HG02763 (cell line): ENCODE measurements around the gene SOWAHA.
"Not testable (repeated sequence)": the region's sequence is repeated elsewhere in the genome, so short reads cannot be mapped to it uniquely, and the experiment has no call there.

Source experiments
- ATAC-seq: cut with Tn5 transposase; IDR thresholded peaks from one replicate; pipeline ENCODE4 v1.9.1; 2021; ENCODE audit warnings: mild to moderate bottlenecking, moderate library complexity; ENCODE audit not compliant: unreplicated experiment

The SOWAHA gene

DNA sequence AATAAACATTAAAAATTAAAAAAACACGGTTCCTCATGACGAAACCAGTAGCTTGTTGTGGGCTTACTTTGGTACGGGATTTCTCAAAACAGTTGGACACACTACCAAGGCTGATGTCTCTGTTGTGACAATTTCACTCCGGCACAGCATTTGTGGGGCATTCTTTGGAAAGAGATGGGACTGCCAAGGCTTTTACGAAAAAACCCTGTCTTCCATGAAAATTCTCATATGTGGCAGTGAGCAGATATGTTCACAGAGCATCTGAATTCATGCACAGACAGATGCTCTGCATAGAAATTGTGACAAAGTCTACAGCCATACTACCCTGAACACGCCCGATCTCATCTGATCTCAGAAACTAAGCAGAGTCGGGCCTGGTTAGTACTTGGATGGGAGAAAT, 35.2 kb downstream of the SOWAHA start:
- ATAC-seq, result no peak

DNA sequence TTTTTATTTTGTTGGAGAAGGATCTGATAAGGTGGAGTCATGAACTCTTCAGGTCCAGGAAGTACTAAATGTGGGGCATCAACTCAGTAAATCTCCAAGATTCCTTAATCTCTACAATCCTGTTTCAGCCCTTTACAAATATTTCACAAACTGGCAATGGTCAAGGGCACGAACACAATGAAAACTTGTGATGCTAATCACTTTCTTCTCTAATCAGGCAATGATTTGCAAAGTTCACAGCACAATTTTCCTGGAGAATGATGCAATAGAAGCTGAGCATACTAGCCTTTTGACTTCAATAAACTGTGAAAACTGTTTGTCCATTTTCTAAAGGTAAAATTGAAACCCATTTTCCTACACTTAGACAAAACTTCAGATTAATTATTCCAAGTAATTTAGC, 36.2 kb downstream of the SOWAHA start:
- ATAC-seq, result no peak

DNA sequence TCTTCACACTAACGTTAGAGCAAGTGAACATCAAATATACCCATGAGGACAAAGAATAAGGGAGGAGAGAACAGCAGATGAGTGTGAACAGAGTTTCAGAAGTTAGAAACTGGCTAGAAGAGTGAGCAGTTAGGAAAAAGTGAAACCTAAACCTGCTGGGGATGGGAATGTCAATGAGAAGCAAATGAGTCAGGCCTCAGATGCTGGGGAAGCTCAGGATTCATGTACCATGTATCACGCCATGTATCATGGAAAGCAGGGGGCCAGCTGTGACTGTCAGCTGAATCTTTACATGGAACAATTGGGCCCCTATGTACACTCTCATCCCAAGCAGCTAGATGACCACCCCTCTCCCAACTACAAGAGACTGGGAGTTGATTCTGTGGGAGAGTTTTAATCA, 37.0 kb downstream of the SOWAHA start:
- ATAC-seq, result no peak

DNA sequence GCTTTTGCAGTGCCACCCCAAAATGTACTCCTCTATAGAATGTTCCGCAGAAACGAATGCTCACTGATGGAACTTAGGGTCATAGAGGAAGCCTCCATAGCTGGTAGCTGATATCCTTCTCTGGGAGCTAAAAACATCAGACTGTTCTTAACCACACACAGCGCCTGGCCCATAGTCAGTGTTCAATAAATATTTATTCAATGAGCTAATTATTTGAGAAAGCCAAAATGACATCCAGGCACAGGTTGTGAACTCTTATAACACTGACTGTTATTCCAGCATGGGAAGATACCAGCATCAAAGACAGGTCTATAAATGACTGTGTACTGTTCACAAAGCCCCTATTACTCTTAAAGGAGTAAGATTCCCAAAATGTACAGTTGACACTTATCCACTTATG, 40.2 kb downstream of the SOWAHA start:
- ATAC-seq, result no peak

DNA sequence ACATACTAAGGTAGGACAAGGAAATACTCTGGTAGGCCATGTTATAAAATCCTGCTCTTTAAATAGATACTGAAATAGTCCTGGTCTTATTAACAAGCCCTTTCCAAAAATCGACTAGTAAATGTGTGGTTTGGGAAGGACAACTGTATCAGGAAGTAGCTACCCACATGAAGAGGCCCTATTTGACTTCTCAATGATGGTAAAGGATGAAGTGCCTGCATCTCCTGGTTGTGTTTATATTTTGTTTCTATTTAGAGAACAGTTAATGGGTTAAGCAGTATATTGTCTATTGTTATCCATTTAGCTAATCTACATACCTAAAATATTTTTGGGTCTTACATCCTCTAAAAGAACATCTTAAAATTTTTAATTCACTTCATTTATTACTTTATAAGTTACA, 40.7 kb downstream of the SOWAHA start:
- no peak for ATAC-seq

DNA sequence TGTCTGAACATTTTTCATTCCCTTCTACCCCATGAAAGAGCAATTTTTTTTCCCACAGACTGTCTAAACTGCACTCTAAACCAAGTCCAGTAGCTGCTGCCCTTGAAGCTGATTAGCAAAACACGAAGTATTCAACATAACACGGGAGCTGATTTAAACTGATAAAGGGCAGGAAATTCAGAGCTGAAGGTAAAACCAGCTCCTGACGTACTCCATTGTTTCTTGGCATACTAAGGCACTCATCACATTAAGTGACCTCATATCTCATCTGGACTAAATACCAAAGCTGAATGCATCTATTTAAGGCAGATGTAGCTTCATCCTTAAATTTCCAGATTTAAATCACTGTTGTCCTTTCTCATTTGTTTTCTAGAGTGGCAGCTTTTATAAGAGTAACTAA, 41.2 kb downstream of the SOWAHA start:
- ATAC-seq, result no peak

DNA sequence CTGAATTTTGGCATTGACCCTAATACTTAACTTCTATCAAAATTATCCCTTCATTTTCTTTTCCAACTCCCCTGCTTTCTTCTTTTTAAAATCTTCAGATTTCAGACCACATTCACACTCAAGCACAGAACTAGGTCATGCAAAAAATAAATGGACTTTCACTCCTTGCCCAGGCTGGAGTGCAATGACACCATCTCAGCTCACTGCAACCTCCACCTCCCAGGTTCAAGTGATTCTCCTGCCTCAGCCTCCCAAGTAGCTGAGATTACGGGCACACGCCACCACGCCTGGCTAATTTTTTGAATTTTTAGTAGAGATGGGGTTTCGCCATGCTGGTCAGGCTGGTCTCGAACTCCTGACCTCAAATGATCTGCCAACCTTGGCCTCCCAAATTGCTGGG, 41.9 kb downstream of the SOWAHA start:
- not testable (repeated sequence) for ATAC-seq

DNA sequence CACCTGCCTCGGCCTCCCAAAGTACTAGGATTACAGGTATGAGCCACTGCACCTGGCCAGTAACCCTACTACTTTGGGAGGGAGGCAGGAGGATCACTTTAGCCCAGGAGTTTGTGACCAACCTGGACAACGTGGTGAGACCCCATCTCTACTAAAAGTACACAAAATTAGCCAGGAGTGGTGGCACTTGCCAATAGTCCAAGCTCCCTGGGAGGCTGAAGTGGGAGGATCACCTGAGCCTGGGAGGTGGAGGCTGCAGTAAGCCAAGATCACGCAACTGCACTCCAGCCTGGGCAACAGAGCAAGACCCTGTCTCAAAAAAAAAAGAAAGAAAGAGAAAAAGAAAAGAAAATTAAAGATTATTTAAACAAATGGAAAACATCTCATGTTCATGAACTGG, 42.9 kb downstream of the SOWAHA start:
- ATAC-seq, result no peak

DNA sequence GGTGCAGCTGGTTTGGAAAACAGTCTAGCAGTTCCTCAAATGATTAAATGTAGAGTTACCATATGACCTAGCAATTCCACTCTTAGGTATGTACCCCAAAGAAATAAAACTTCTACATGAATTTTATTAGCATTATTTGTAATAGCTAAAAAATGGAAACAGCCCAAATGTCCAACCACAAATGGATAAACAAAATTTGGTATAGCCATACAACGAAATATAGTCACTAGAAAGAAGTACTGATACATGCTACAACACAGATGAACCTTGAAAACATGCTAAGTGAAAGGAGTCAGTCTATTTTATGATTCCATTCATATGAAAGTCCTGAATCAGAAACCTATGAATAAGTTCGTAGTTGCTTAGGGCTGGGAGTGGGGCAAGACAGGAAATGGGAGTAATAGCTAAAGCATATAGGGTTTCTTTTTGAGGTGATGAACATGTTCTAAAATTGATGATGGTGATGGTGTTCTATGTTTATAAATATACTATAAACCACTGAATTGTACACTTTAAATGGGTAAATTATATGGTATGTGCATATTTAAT, 46.9 kb downstream of the SOWAHA start:
- ATAC-seq, result no peak

DNA sequence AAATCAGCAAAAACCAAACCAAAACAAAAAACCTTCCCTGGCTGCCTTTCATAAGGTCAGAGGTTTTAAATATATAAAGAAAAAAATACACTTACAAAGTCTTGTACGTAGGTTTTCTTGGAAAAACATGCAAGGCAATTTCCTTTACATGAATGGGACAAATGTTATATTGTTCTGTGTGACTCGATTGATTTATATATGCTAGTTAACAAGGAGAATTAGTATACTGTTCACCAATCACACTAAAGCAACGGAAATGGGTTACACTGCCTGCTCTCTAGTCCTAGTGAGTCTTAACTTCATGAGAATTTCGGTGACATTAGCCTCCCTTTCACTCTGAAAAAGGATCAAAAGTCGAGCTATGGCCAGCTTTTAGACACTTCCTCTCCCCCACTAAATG, 47.6 kb downstream of the SOWAHA start:
- no peak for ATAC-seq

DNA sequence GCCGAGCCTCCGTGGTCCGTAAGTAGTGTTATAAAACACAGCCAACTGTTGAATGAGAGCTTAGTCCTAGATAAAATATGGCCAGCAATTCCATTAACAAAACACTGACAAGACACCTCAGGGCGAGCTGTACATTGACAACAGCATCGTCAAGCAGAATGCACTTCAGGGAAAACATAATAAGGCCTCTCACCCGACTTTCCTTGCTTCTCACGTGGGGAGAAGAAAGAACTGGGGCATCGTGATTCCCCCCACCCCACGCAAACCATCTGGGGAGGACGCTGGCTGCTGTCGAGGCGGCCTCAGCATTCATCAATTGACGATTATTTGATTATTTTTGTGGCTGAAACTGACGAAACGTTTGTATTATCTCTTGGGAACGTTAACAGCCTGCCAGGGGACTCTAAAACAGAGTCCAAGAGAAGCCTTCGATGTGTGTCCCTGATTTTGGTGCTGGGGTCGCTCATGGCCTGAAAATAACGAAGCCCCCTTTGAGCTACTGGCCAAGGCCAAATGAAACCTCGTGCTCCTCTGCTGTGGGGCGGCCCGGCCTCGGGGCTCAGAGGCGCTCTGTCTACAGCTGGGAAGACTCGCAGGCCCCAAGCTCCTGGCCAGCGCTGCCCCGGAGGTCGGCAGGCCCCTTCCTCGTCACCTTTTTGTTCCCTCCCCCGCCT, 52.7 kb downstream of the SOWAHA start:
- peak; percentile 14 for ATAC-seq
